Occipital lobe (tissue), 2 donors: ENCODE results near the gene EFHD1. TPM values are rescaled to one million over a fixed set of nuclear protein-coding genes. Genes with fewer than 3 reads are reported as not detected.
A peak's percentile ranks its signal among the peaks of the same experiment; 100 is the strongest.

Source experiments
- DNase-seq: peaks from one replicate; lab custom pipeline; 2025; lab: John Stamatoyannopoulos, UW
- total RNA-seq: library from RNA; depleted of rRNA; stranded (reverse); fragments of >200 nt; gene quantifications from one replicate; pipeline ENCODE4 v1.2.3, GENCODE V29; 2014

The EFHD1 gene
- 1.1 TPM for total RNA-seq

GRCh38 chr2:232633413-232634205 lies at the start of gene EFHD1:
TSS of gene EFHD1 (plus strand) at chr2:232633604. CDS start at chr2:232633705, 101 bp downstream.
- DNase-seq, result peak; percentile 78

- DNase-seq, result no peak
These were observed 49.2 kb upstream of the EFHD1 start for GRCh38 chr2:232584238-232584637.

- no peak for DNase-seq
These were observed 46.4 kb upstream of the EFHD1 start for GRCh38 chr2:232586943-232587505.

GRCh38 chr2:232587512-232587911 lies 45.9 kb upstream of the EFHD1 start:
- DNase-seq, result no peak

GRCh38 chr2:232588031-232588430 lies 45.4 kb upstream of the EFHD1 start:
- DNase-seq, result no peak

- peak; percentile 63 for DNase-seq
These were observed 44.5 kb upstream of the EFHD1 start for GRCh38 chr2:232588680-232589585.

- DNase-seq, result no peak
These were observed 40.5 kb upstream of the EFHD1 start for GRCh38 chr2:232592772-232593395.

GRCh38 chr2:232593982-232594381 lies 39.4 kb upstream of the EFHD1 start:
- DNase-seq, result no peak

- DNase-seq, result no peak
These were observed 35.9 kb upstream of the EFHD1 start for GRCh38 chr2:232597362-232598079.

- no peak for DNase-seq
These were observed 35.1 kb upstream of the EFHD1 start for GRCh38 chr2:232598293-232598692.

- no peak for DNase-seq
These were observed 33.2 kb upstream of the EFHD1 start for GRCh38 chr2:232600053-232600773.

- no peak for DNase-seq
These were observed 30.1 kb upstream of the EFHD1 start for GRCh38 chr2:232603283-232603682.

GRCh38 chr2:232604535-232604934 lies 28.9 kb upstream of the EFHD1 start:
- no peak for DNase-seq

- DNase-seq, result no peak
These were observed 26.4 kb upstream of the EFHD1 start for GRCh38 chr2:232607011-232607410.

GRCh38 chr2:232609607-232610006 lies 23.8 kb upstream of the EFHD1 start:
- DNase-seq, result no peak

GRCh38 chr2:232610081-232610480 lies 23.3 kb upstream of the EFHD1 start:
- DNase-seq, result no peak

GRCh38 chr2:232611061-232611460 lies 22.3 kb upstream of the EFHD1 start:
- DNase-seq, result no peak

- no peak for DNase-seq
These were observed 21.7 kb upstream of the EFHD1 start for GRCh38 chr2:232611559-232612218.

- DNase-seq, result no peak
These were observed 19.8 kb upstream of the EFHD1 start for GRCh38 chr2:232613538-232614134.
